Large intestine (tissue), 3 donors: ENCODE measurements around the gene TRIP11. TPM values are rescaled to one million over a fixed set of nuclear protein-coding genes. Genes with fewer than 3 reads are reported as not detected.
A peak's percentile ranks its signal among the peaks of the same experiment; 100 is the strongest.

Experiments used
- DNase-seq, 2 donors: peaks; one replicate each; pipeline versions ENCODE4 v3.0.0 to v3.0.0-alpha.2; 2013
- H3K27ac ChIP-seq: one replicate; pipeline ENCODE4 v1.5.1; 2013; ENCODE audit warnings: low read length
- H3K27me3 ChIP-seq: 2 replicates; pipeline ENCODE4 v1.6.1; 2013; ENCODE audit warnings: low read length; ENCODE audit not compliant: control insufficient read depth, insufficient read depth
- H3K36me3 ChIP-seq: 2 replicates; pipeline ENCODE4 v1.6.1; 2013; ENCODE audit warnings: low read length; ENCODE audit not compliant: control insufficient read depth, insufficient read depth
- H3K4me1 ChIP-seq: one replicate; pipeline ENCODE4 v1.6.1; 2013; ENCODE audit warnings: low read length; ENCODE audit not compliant: control insufficient read depth, insufficient read depth
- H3K4me3 ChIP-seq: one replicate; pipeline ENCODE4 v1.5.1; 2013; ENCODE audit warnings: low read length
- H3K9me3 ChIP-seq: one replicate; pipeline ENCODE4 v1.6.1; 2013; ENCODE audit warnings: mild to moderate bottlenecking, low read depth, low read length, moderate library complexity; ENCODE audit not compliant: control insufficient read depth
- WGBS: methylation state at CpG from one replicate; pipeline ENCODE4 v1.1.5; 2013; ENCODE audit warnings: low lambda C conversion rate; ENCODE audit not compliant: insufficient coverage; 5-methylcytosine and 5-hydroxymethylcytosine counted together
- polyA plus RNA-seq: library from polyadenylated mRNA; unstranded; fragments of 120-200 nt; gene quantifications from one replicate; pipeline ENCODE4 v1.2.1, GENCODE V29; 2013

Gene TRIP11
- polyA plus RNA-seq, 1 donor, result 20.5 TPM

DNA sequence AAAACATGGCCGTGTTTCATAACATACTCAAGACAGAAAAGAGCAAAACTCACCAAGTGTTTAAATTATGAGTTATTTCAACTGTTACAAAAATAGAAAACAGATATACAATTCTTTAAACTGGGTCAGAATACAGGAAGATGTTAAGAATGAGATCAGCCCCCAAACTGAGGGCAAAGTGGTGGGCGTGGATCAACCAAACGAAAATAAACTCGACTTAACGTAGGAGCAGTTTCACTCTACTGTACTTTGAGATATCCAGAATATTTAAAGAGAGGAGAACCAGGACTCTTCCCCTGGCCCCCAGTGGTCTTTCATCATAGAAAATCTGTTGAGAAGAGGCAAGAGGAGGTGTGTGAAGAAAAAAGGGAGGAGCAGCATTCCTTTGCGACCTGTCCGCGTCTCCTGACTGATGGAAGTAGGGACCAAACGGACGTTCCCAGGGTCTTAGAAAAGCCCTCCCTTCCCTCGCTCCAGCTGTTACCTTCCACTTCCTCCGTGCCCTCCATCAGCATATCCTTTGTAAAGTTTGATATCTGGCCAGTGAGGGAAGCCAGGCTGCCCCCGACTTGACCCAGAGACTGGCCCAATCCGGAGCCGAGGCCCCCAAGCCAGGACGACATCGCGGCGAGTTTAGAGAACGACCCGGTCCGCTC is 668 bp downstream of the TRIP11 start:
- Histone ChIP-seq H3K27me3 (no peaks in the 10 kb centered on the region), H3K9me3 (no peaks in the 10 kb centered on the region), H3K4me1 (peaks cover 5% of the 10 kb centered on the region), H3K27ac (peak overlapping the region; percentile 98), H3K36me3 (peaks cover 3% of the 10 kb centered on the region), H3K4me3 (peak overlapping the region; percentile 88)
- 22% methylated on average over 1 of the region's 22 CpGs for WGBS
- DNase-seq, result peak; percentile 54 to 83

DNA sequence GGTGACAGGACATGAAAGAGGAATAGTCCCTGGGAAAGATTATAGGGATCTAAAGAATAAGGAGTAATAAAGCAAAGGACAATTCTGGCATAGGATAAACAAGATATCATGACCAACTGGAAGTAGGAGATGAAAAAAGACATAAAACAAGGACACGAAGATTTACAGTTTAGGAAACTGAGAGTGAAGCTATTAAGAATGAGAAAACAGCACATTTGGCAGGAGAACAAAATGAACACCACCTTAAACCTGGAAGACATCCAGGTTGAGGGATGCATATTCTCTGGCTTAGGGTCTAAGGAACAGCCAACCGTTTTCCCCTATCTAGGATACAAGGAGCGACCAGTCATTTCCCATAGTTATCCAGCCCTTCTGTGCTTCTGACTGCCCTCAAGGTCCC is 1.9 kb downstream of the TRIP11 start:
- 86% methylated on average over 1 of the region's 3 CpGs for WGBS
- H3K4me1 ChIP-seq, result peaks cover 5% of the 10 kb centered on the region
- no peaks in the 10 kb centered on the region for H3K27me3 ChIP-seq
- peak in 1 of 2 donors; percentile 14 for DNase-seq
- H3K36me3 ChIP-seq, result peaks cover 3% of the 10 kb centered on the region
- H3K27ac ChIP-seq, result no peak overlapping the region
- H3K4me3 ChIP-seq, result peak overlapping the region; percentile 88
- no peaks in the 10 kb centered on the region for H3K9me3 ChIP-seq

DNA sequence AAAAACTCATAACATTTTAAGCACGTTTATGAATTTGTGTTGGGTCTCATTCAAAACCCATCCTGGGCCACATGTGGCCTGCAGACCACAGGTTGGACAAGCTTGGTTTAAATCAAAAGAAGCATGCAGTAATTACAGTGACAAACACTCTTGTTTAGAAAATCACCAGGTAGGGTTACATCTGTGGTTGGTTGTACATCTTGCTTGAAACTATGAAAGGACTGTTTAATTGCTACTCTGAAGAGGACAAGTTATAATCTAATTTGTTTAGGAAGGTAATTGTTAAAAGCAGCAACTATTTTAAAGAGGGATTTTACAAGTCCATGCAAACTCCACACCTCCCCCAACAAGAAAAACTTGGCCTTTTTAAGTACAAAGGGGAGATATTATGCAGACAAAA is 4.0 kb downstream of the TRIP11 start:
- 60% methylated on average over 1 of the region's 1 CpG for WGBS
- no peak for DNase-seq
- Histone ChIP-seq H3K9me3 (no peaks in the 10 kb centered on the region), H3K27me3 (no peaks in the 10 kb centered on the region), H3K36me3 (peaks cover 17% of the 10 kb centered on the region), H3K27ac (no peak overlapping the region), H3K4me3 (no peak overlapping the region), H3K4me1 (peaks cover under 1% of the 10 kb centered on the region)

DNA sequence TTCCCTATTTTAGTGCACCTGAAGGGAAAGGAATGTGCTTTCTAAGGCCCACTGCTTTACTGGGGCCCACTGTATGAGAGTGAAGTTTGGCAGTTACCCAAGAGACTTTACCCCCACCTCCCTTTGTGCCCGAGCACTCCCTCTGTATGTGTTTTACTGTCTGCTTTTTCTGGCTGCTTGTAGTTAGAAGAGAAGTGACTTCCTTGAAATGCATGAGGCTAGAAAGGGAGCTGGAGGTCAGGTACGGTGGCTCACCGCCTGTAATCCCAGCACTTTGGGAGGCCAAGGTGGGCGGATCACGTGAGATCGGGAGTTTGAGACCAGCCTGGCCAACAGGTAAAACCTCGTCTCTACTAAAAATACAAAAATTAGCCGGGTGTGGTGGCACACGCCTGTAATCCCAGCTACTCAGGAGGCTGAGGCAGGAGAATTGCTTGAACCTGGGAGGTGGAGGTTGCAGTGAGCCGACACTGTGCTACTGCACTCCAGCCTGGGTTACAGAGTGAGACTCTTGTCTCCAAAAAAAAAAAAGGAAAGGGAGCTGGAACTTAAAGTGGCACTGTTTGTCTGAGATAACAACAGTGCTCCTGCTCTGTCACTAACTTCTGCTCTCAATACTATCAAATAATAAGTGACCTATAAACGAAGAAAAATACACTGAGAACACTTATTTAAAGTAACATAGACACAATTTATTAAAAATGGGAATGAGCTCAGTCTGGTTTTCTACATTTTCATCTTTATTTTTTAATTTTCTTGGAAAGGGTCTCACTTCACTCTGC is 5.8 kb downstream of the TRIP11 start:
- Histone ChIP-seq H3K4me1 (no peaks in the 10 kb centered on the region), H3K36me3 (peaks cover 19% of the 10 kb centered on the region), H3K4me3 (no peak overlapping the region), H3K9me3 (no peaks in the 10 kb centered on the region), H3K27ac (no peak overlapping the region), H3K27me3 (no peaks in the 10 kb centered on the region)
- WGBS, result 55% methylated on average over 2 of the region's 11 CpGs
- peak; percentile 19 to 71 for DNase-seq

DNA sequence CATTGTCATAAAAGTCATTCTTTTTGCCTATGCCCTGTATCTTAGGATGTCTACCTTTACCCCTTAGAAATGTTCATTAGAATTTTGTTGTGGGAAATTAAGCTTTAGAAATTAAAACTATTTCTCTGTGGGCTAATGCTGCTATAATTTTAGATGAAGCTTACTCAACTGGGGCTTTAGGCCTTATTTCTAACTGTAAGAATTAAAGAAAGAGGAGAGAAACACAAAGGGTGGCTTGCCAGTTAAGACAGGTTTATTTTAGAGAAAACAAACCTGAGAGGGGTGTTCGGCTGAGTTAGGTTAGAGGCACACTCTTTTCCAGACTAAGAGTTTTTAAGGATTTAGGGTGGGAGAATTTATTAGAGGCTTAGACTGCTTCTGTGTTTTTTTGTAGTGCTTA is 6.4 kb downstream of the TRIP11 start:
- Histone ChIP-seq H3K4me1 (no peaks in the 10 kb centered on the region), H3K27me3 (no peaks in the 10 kb centered on the region), H3K4me3 (no peak overlapping the region), H3K27ac (no peak overlapping the region), H3K9me3 (no peaks in the 10 kb centered on the region), H3K36me3 (peaks cover 20% of the 10 kb centered on the region)
- 100% methylated on average over 1 of the region's 1 CpG for WGBS
- DNase-seq, result no peak

DNA sequence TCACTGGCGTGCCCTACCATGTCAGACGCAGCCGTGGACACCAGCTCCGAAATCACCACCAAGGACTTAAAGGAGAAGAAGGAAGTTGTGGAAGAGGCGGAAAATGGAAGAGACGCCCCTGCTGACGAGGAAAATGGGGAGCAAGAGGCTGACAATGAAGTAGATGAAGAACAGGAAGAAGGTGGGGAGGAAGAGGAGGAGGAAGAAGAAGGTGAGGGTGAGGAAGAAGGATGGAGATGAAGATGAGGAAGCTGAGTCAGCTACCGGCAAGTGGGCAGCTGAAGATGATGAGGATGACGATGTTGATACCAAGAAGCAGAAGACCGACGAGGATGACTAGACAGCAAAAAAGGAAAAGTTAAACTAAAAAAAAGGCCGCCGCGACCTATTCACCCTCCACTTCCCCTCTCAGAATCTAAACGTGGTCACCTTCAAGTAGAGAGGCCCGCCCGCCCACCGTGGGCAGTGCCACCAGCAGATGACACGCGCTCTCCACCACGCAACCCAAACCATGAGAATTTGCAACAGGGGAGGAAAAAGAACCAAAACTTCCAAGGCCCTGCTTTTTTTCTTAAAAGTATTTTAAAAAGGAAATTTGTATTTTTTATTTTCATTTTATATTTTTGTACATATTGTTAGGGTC is 13.2 kb downstream of the TRIP11 start:
- Histone ChIP-seq H3K27ac (no peak overlapping the region), H3K36me3 (peaks cover 25% of the 10 kb centered on the region), H3K9me3 (no peaks in the 10 kb centered on the region), H3K4me1 (no peaks in the 10 kb centered on the region), H3K27me3 (no peaks in the 10 kb centered on the region), H3K4me3 (no peak overlapping the region)
- DNase-seq, result no peak
- WGBS, result 94% methylated on average over 3 of the region's 21 CpGs

DNA sequence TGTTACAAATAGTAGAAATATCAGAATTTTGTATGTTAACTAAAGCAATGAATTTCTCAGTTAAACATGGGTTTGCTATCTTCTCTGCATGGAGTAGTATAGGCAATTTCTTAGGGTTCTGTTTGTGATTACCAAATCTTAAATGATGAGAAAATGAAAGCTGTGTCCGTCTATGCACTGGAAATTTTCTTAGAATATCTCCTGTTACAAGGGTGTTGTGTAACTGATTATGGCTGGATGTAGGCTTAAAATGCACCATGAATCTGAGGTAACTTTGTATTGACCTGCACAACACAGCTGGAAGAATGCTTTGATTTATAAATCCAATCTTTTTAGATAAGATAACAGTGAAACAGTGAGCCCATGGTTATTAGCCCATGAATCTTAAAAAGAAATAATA is 17.8 kb downstream of the TRIP11 start:
- Histone ChIP-seq H3K27ac (no peak overlapping the region), H3K36me3 (peaks cover 32% of the 10 kb centered on the region), H3K4me3 (no peak overlapping the region), H3K4me1 (no peaks in the 10 kb centered on the region), H3K9me3 (no peaks in the 10 kb centered on the region), H3K27me3 (no peaks in the 10 kb centered on the region)
- DNase-seq, result no peak
- no CpG with 5 or more reads among the region's 1 CpG for WGBS

DNA sequence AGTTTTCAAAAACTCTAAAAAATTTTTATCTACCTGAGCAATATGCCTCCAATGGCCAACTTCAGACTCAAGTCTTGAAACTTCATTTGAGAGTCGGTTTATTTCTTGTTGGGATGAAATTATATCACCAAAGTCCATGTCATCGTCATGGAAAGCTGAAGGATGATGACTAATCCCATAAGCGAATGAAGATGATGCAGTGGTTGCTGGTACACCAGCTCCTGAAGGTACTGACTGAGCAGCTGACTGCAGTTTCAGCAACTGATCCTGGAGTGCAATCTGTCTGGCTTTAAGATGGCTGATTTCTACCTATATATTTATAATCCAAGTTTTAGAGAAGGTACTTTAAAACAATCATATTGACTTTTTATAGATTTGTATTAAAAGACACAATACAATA is 18.3 kb downstream of the TRIP11 start:
- H3K27me3 ChIP-seq, result no peaks in the 10 kb centered on the region
- peaks cover 28% of the 10 kb centered on the region for H3K36me3 ChIP-seq
- H3K4me1 ChIP-seq, result no peaks in the 10 kb centered on the region
- H3K4me3 ChIP-seq, result no peak overlapping the region
- WGBS, result no CpG with 5 or more reads among the region's 3 CpGs
- H3K27ac ChIP-seq, result no peak overlapping the region
- DNase-seq, result no peak
- H3K9me3 ChIP-seq, result no peaks in the 10 kb centered on the region

DNA sequence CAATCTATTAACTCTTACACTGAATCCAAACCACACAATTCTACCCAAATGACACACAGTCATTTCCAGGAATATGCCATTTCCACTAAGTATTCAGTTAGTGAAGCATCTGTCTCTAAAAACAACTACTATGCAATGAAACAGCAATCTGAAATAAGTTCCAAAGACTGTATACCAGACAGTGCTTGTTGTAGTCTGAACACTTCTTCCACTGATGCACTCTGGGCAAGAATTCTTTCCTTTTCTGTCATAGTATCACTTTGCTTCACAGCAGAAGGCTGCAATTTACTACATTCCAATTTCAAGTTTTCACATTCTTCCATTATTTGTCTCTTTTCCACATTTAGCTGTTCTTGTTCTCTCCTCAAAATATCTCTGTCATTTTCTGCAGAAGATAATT is 25.8 kb downstream of the TRIP11 start:
- peaks cover 52% of the 10 kb centered on the region for H3K36me3 ChIP-seq
- DNase-seq, result no peak
- no peaks in the 10 kb centered on the region for H3K9me3 ChIP-seq
- no peak overlapping the region for H3K27ac ChIP-seq
- no peak overlapping the region for H3K4me3 ChIP-seq
- H3K27me3 ChIP-seq, result no peaks in the 10 kb centered on the region
- no peaks in the 10 kb centered on the region for H3K4me1 ChIP-seq

DNA sequence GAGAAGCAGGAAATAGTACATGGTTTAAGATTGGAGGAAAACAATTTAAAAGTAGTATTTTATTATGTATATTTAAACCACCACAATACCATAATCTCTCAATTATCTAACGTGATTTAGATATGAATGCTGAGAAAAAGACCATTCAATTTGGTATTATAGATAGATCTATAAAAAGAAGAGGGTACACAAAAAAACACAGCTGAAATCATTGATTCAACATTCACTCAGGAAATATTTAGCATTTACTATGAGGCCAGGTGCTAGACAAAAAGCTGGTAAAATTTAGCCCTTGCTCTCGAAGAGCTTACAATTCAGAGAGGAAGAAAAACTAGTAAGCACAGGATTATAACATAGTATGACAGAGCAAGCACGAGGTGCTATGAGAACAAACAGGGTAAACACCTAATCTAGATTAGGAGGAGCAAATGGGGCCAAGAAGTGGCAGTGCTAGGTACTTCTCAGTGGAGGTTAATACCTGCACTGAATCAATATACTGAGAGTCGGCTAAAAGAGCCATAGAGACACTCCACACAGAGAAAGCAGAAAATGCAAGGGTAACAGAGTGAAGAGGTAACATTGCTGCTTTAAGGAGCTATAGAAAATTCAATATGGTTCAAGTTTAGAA is 27.6 kb downstream of the TRIP11 start:
- Histone ChIP-seq H3K9me3 (no peaks in the 10 kb centered on the region), H3K4me3 (no peak overlapping the region), H3K4me1 (no peaks in the 10 kb centered on the region), H3K36me3 (peaks cover 57% of the 10 kb centered on the region), H3K27me3 (no peaks in the 10 kb centered on the region), H3K27ac (no peak overlapping the region)
- 88% methylated on average over 2 of the region's 4 CpGs for WGBS
- no peak for DNase-seq
